ENCODE measurements around the gene TUSC2.

DNA sequence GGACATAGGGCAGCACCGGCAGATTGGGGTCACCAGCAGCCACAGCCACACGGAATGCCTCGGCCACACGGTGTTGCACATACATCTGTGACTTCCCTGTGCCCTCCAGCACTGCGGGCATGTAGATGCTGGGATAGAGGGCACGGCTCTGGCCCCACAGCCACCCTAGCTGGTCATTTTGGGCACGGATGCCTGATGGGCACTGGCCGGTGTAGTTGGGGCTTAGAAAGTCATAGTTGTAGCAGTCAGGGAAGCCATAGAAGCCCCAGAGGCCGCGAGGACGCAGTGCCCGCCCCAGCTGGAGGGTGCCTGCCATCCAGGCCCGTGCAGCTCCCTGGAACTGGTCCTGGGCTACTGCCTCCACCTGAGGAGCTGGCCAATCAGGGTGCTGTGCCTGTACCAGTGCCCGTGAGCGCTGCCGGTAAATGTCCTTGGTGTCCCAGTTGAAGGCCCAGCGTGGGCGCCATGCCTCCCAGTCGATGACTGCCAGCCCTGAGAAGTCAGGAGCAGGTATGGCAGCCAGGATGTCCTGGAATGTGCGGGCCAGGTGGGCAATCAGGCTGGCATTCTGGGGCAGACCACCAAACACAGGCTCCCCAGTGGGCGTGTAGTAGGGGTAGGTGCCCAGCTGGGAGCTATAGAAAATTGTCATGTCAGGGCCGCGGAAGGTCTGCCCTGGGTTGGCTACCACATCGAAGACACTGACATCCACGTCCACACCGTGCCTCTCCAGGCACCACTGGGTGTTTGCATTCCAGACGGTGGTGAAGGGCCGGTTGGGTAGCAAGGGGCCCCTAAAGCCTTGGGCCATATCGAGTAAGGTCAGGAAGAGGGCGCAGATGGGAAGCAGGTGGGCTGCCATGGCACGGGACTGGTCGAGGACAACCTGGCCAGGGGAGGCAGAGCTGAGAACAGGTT lies 25.7 kb downstream of the TUSC2 start:
- TF ChIP-seq, protein P1, sequence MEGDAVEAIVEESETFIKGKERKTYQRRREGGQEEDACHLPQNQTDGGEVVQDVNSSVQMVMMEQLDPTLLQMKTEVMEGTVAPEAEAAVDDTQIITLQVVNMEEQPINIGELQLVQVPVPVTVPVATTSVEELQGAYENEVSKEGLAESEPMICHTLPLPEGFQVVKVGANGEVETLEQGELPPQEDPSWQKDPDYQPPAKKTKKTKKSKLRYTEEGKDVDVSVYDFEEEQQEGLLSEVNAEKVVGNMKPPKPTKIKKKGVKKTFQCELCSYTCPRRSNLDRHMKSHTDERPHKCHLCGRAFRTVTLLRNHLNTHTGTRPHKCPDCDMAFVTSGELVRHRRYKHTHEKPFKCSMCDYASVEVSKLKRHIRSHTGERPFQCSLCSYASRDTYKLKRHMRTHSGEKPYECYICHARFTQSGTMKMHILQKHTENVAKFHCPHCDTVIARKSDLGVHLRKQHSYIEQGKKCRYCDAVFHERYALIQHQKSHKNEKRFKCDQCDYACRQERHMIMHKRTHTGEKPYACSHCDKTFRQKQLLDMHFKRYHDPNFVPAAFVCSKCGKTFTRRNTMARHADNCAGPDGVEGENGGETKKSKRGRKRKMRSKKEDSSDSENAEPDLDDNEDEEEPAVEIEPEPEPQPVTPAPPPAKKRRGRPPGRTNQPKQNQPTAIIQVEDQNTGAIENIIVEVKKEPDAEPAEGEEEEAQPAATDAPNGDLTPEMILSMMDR (IDR thresholded peaks at IDR 0.05), result no peak
- TF ChIP-seq POLR2A (IDR thresholded peaks at IDR 0.05), result no peak

Data from adrenal gland (tissue), 5 donors.